RWPE2 (cell line): ENCODE results near the gene RPS6KA5.
"Not testable (repeated sequence)": the region's sequence is repeated elsewhere in the genome, so short reads cannot be mapped to it uniquely, and the experiment has no call there.

ENCODE experiments used
- ATAC-seq: fragments of 200-7000 bp; cut with Tn5 transposase; 3 replicates; pipeline ENCODE4 v1.9.1; 2021; ENCODE audit warnings: low read depth
- DNase-seq: peaks from one replicate; pipeline ENCODE4 v3.0.0-alpha.2; 2020; ENCODE audit warnings: low spot score
- H3K27ac ChIP-seq: fragments of 450-650 bp; 2 replicates; pipeline ENCODE4 v1.5.1; 2017; ENCODE audit warnings: mild to moderate bottlenecking; ENCODE audit not compliant: poor library complexity, severe bottlenecking
- H3K27me3 ChIP-seq: fragments of 250-450 bp; sonication (Bioruptor Pico); 2 replicates; pipeline ENCODE4 v1.5.1; 2021; ENCODE audit warnings: mild to moderate bottlenecking, moderate library complexity; ENCODE audit not compliant: insufficient read depth, poor library complexity, severe bottlenecking
- H3K36me3 ChIP-seq: fragments of 250-450 bp; sonication (Bioruptor Pico); 2 replicates; pipeline ENCODE4 v1.5.1; 2020; ENCODE audit warnings: low read depth, mild to moderate bottlenecking, moderate library complexity
- H3K4me1 ChIP-seq: fragments of 250-450 bp; sonication (Bioruptor Pico); 2 replicates; pipeline ENCODE4 v1.5.1; 2021; ENCODE audit warnings: mild to moderate bottlenecking, moderate library complexity; ENCODE audit not compliant: insufficient read depth, poor library complexity, severe bottlenecking
- H3K4me3 ChIP-seq: fragments of 250-450 bp; sonication (Bioruptor Pico); 2 replicates; pipeline ENCODE4 v1.5.1; 2021; ENCODE audit warnings: mild to moderate bottlenecking, moderate library complexity; ENCODE audit not compliant: severe bottlenecking
- H3K9me3 ChIP-seq: fragments of 250-450 bp; sonication (Bioruptor Pico); 2 replicates; pipeline ENCODE4 v1.5.1; 2021; ENCODE audit warnings: mild to moderate bottlenecking, moderate library complexity; ENCODE audit not compliant: severe bottlenecking
- CTCF ChIP-seq: fragments of 450-650 bp; IDR thresholded peaks from one replicate; pipeline ENCODE4 v1.5.1; 2017; ENCODE audit warnings: mild to moderate bottlenecking, moderate library complexity; ENCODE audit not compliant: poor library complexity, severe bottlenecking

The RPS6KA5 gene

GRCh38 chr14:90983560-90983959 is 76.9 kb downstream of the RPS6KA5 start:
- TF ChIP-seq CTCF = no peak
- ATAC-seq (no peak), DNase-seq (no peak)
- H3K4me3 ChIP-seq = no peak overlapping the region
- peaks cover 5% of the 10 kb centered on the region for H3K4me1 ChIP-seq
- H3K27me3 ChIP-seq = no peaks in the 10 kb centered on the region
- no peaks in the 10 kb centered on the region for H3K9me3 ChIP-seq
- no peaks in the 10 kb centered on the region for H3K36me3 ChIP-seq
- H3K27ac ChIP-seq = no peak overlapping the region

GRCh38 chr14:90981636-90982035 is 78.8 kb downstream of the RPS6KA5 start:
- no peak for ATAC-seq
- TF ChIP-seq CTCF = no peak
- no peak overlapping the region for H3K4me3 ChIP-seq
- H3K9me3 ChIP-seq = no peaks in the 10 kb centered on the region
- H3K27me3 ChIP-seq = no peaks in the 10 kb centered on the region
- DNase-seq = no peak
- no peaks in the 10 kb centered on the region for H3K36me3 ChIP-seq
- peaks cover under 1% of the 10 kb centered on the region for H3K4me1 ChIP-seq
- H3K27ac ChIP-seq = no peak overlapping the region

- H3K27me3 ChIP-seq, DNase-seq, ATAC-seq: not testable (repeated sequence)
These were observed 79.8 kb downstream of the RPS6KA5 start for GRCh38 chr14:90980636-90981035.

GRCh38 chr14:90979515-90979914 is 80.9 kb downstream of the RPS6KA5 start:
- Histone ChIP-seq H3K4me1 (no peaks in the 10 kb centered on the region), H3K4me3 (no peak overlapping the region), H3K9me3 (no peaks in the 10 kb centered on the region), H3K36me3 (no peaks in the 10 kb centered on the region), H3K27ac (no peak overlapping the region), H3K27me3 (no peaks in the 10 kb centered on the region)
- DNase-seq (no peak), ATAC-seq (no peak)
- TF ChIP-seq CTCF = no peak

More at GRCh38 chr14:90980636-90981035, 79.8 kb downstream of the RPS6KA5 start:
- not testable (repeated sequence) for H3K27ac ChIP-seq, H3K4me1 ChIP-seq, H3K4me3 ChIP-seq, H3K9me3 ChIP-seq, H3K36me3 ChIP-seq

GRCh38 chr14:90976101-90976500 is 84.3 kb downstream of the RPS6KA5 start:
- no peak overlapping the region for H3K4me3 ChIP-seq
- H3K4me1 ChIP-seq = no peaks in the 10 kb centered on the region
- H3K27me3 ChIP-seq = no peaks in the 10 kb centered on the region
- H3K36me3 ChIP-seq = no peaks in the 10 kb centered on the region
- no peaks in the 10 kb centered on the region for H3K9me3 ChIP-seq
- H3K27ac ChIP-seq = no peak overlapping the region
- ATAC-seq = no peak
- DNase-seq = no peak
- TF ChIP-seq CTCF = no peak
